ENCODE measurements around the gene SUGP1. TPM values are rescaled to one million over a fixed set of nuclear protein-coding genes. Genes with fewer than 3 reads are reported as not detected.

SUGP1 gene
- total RNA-seq, 1 experiment from 2014 or later, result 73.8 TPM

- no peak for DNase-seq (ENCODE audit: low spot score)
- CTCF ChIA-PET, result no interaction called here
- Histone ChIP-seq H3K9me3 (ENCODE audit: low read depth, low read length, poor library complexity, severe bottlenecking) (no peaks in the 10 kb centered on the region), H3K36me3 (ENCODE audit: insufficient read depth, low read length, poor library complexity, severe bottlenecking) (peaks cover 38% of the 10 kb centered on the region), H3K4me3 (ENCODE audit: low read depth, low read length, poor library complexity, severe bottlenecking) (no peak overlapping the region), H3K4me1 (ENCODE audit: insufficient read depth, low read length, poor library complexity, severe bottlenecking) (no peaks in the 10 kb centered on the region), H3K27ac (ENCODE audit: low read depth, low read length, poor library complexity, severe bottlenecking) (no peak overlapping the region), H3K27me3 (replicated peaks; ENCODE audit: insufficient read depth, low read depth, low read length, poor library complexity) (no peaks in the 10 kb centered on the region)
- no peak for TF ChIP-seq EZH2 (IDR thresholded peaks at IDR 0.05; ENCODE audit: borderline replicate concordance, low read depth, low read length, poor library complexity, severe bottlenecking)
- TF ChIP-seq CTCF (conservative IDR thresholded peaks at IDR 0.05; ENCODE audit: low read depth, low read length), result no peak
- POLR2A ChIA-PET (ENCODE audit: low non-redundant PET), result no interaction called here
- no TSS peak for BruUV-seq (replicated peaks)
- intact Hi-C loops (cut with micrococcal nuclease; ENCODE audit: unreplicated experiment), result no loop called here
Observed at GRCh38 chr19:19337120-19337519, 16.8 kb upstream of the SUGP1 start.

GRCh38 chr19:19336597-19336996, 16.3 kb upstream of the SUGP1 start:
- H3K4me3 ChIP-seq (ENCODE audit: low read depth, low read length, poor library complexity, severe bottlenecking), result no peak overlapping the region
- CTCF ChIA-PET, result no interaction called here
- H3K27ac ChIP-seq (ENCODE audit: low read depth, low read length, poor library complexity, severe bottlenecking), result no peak overlapping the region
- no peaks in the 10 kb centered on the region for H3K9me3 ChIP-seq (ENCODE audit: low read depth, low read length, poor library complexity, severe bottlenecking)
- TF ChIP-seq CTCF (conservative IDR thresholded peaks at IDR 0.05; ENCODE audit: low read depth, low read length) (no peak), EZH2 (IDR thresholded peaks at IDR 0.05; ENCODE audit: borderline replicate concordance, low read depth, low read length, poor library complexity, severe bottlenecking) (no peak)
- POLR2A ChIA-PET (ENCODE audit: low non-redundant PET), result no interaction called here
- intact Hi-C loops (cut with micrococcal nuclease; ENCODE audit: unreplicated experiment), result no loop called here
- no peaks in the 10 kb centered on the region for H3K4me1 ChIP-seq (ENCODE audit: insufficient read depth, low read length, poor library complexity, severe bottlenecking)
- no peaks in the 10 kb centered on the region for H3K27me3 ChIP-seq (replicated peaks; ENCODE audit: insufficient read depth, low read depth, low read length, poor library complexity)
- no TSS peak for BruUV-seq (replicated peaks)
- H3K36me3 ChIP-seq (ENCODE audit: insufficient read depth, low read length, poor library complexity, severe bottlenecking), result peaks cover 36% of the 10 kb centered on the region
- no peak for DNase-seq (ENCODE audit: low spot score)

- TF ChIP-seq EZH2 (IDR thresholded peaks at IDR 0.05; ENCODE audit: borderline replicate concordance, low read depth, low read length, poor library complexity, severe bottlenecking), result no peak
- no peak for TF ChIP-seq CTCF (conservative IDR thresholded peaks at IDR 0.05; ENCODE audit: low read depth, low read length)
- no TSS peak for BruUV-seq (replicated peaks)
- Histone ChIP-seq H3K4me1 (ENCODE audit: insufficient read depth, low read length, poor library complexity, severe bottlenecking) (no peaks in the 10 kb centered on the region), H3K27ac (ENCODE audit: low read depth, low read length, poor library complexity, severe bottlenecking) (no peak overlapping the region), H3K4me3 (ENCODE audit: low read depth, low read length, poor library complexity, severe bottlenecking) (no peak overlapping the region), H3K9me3 (ENCODE audit: low read depth, low read length, poor library complexity, severe bottlenecking) (no peaks in the 10 kb centered on the region), H3K27me3 (replicated peaks; ENCODE audit: insufficient read depth, low read depth, low read length, poor library complexity) (no peaks in the 10 kb centered on the region), H3K36me3 (ENCODE audit: insufficient read depth, low read length, poor library complexity, severe bottlenecking) (peaks cover 34% of the 10 kb centered on the region)
- CTCF ChIA-PET, result no interaction called here
- intact Hi-C loops (cut with micrococcal nuclease; ENCODE audit: unreplicated experiment), result no loop called here
- no peak for DNase-seq (ENCODE audit: low spot score)
- POLR2A ChIA-PET (ENCODE audit: low non-redundant PET), result no interaction called here
Observed at GRCh38 chr19:19335408-19336158, 15.3 kb upstream of the SUGP1 start.
